ENCODE results near the gene FAM3A. TPM values are rescaled to one million over a fixed set of nuclear protein-coding genes. Genes with fewer than 3 reads are reported as not detected.
"Not testable (repeated sequence)": the region's sequence is repeated elsewhere in the genome, so short reads cannot be mapped to it uniquely, and the experiment has no call there.

FAM3A gene
- total RNA-seq, 1 experiment from 2014 or later: 15.6 TPM

- no peak for TF ChIP-seq RAD21 (IDR thresholded peaks at IDR 0.05; ENCODE audit: low read depth)
- TF ChIP-seq ZFX (IDR thresholded peaks at IDR 0.05): no peak
- no peak for TF ChIP-seq ZBTB33 (IDR thresholded peaks at IDR 0.05; ENCODE audit: extremely low read depth, insufficient replicate concordance, low read length)
- no peak for TF ChIP-seq SIN3A (IDR thresholded peaks at IDR 0.05; ENCODE audit: low read depth)
- no peak for TF ChIP-seq YY1 (IDR thresholded peaks at IDR 0.05; ENCODE audit: extremely low read depth, insufficient replicate concordance, low read depth, low read length)
- TF ChIP-seq MAX (IDR thresholded peaks at IDR 0.05): no peak
- TF ChIP-seq JUND (IDR thresholded peaks at IDR 0.05): no peak
- no peak for TF ChIP-seq ELF1 (IDR thresholded peaks at IDR 0.05; ENCODE audit: borderline replicate concordance, low read depth)
- no peak for TF ChIP-seq REST (IDR thresholded peaks at IDR 0.05; ENCODE audit: low read depth)
- no peak for TF ChIP-seq CTCF (IDR thresholded peaks at IDR 0.05 in 2 of 3, conservative IDR thresholded peaks at IDR 0.05 in 1 of 3; ENCODE audit: borderline replicate concordance in 1 of 3, insufficient read depth in 1 of 3, low read depth in 2 of 3, low read length in 2 of 3)
- no peak for TF ChIP-seq SRF (IDR thresholded peaks at IDR 0.05; ENCODE audit: low read depth)
- no peak for TF ChIP-seq EGR1 (IDR thresholded peaks at IDR 0.05; ENCODE audit: low read depth)
- TF ChIP-seq TCF7L2 (IDR thresholded peaks at IDR 0.05; ENCODE audit: borderline replicate concordance, extremely low read depth, insufficient read depth, insufficient read length): no peak
- TF ChIP-seq ZNF274 (IDR thresholded peaks at IDR 0.05; ENCODE audit: low read depth, low read length): no peak
- Histone ChIP-seq H3K4me1 (ENCODE audit: control insufficient read depth in 1 of 2, insufficient read depth in 2 of 2, low read length in 2 of 2) (peaks cover 0 to 5% of the 10 kb centered on the region in 2 experiments; a peak in 1 of 4 replicates), H3K9me2 (ENCODE audit: insufficient read depth) (no peaks in the 10 kb centered on the region), H3K9me3 (ENCODE audit: control insufficient read depth in 1 of 2, insufficient read depth in 1 of 2, low read depth in 1 of 2, low read length in 2 of 2) (no peaks in the 10 kb centered on the region), H3K27me3 (ENCODE audit: insufficient read depth, low read length) (no peaks in the 10 kb centered on the region), H4K20me1 (ENCODE audit: insufficient read depth) (no peaks in the 10 kb centered on the region), H3K4me2 (ENCODE audit: low read length) (no peak overlapping the region), H2AFZ (ENCODE audit: low read depth, low read length, poor library complexity, severe bottlenecking) (no peak overlapping the region), H3K9ac (ENCODE audit: low read length) (no peak overlapping the region), H3K36me3 (ENCODE audit: control insufficient read depth in 1 of 2, insufficient read depth in 2 of 2, low read length in 2 of 2) (no peaks in the 10 kb centered on the region), H3K79me2 (ENCODE audit: insufficient read depth, low read length) (no peaks in the 10 kb centered on the region), H3K27ac (ENCODE audit: low read depth, low read length) (no peak overlapping the region), H3K4me3 (replicated peaks in 1 of 2; ENCODE audit: low read depth in 1 of 2, low read length in 2 of 2) (no peak overlapping the region)
- POLR2A ChIA-PET: no interaction called here
- intact Hi-C loops (cut with micrococcal nuclease): no loop called here
- no TSS peak for BruUV-seq (replicated peaks)
- RAD21 ChIA-PET (ENCODE audit: low non-redundant PET in 1 of 2, low total read pairs in 2 of 2, uncharacterized antibody in 2 of 2, unreplicated experiment in 2 of 2): no interaction called here
- no peak for DNase-seq (ENCODE audit: low read depth, low spot score)
- no peak for ATAC-seq
- CTCF ChIA-PET: no interaction called here
Measured at GRCh38 chrX:154502098-154502497, 13.9 kb downstream of the FAM3A start.

- H3K27me3 ChIP-seq (ENCODE audit: insufficient read depth, low read length); H3K36me3 ChIP-seq (ENCODE audit: control insufficient read depth in 1 of 2, insufficient read depth in 2 of 2, low read length in 2 of 2); H3K4me2 ChIP-seq (ENCODE audit: low read length); BruUV-seq (replicated peaks); H3K9me3 ChIP-seq (ENCODE audit: control insufficient read depth in 1 of 2, insufficient read depth in 1 of 2, low read depth in 1 of 2, low read length in 2 of 2); H3K9me2 ChIP-seq (ENCODE audit: insufficient read depth); H3K79me2 ChIP-seq (ENCODE audit: insufficient read depth, low read length); H3K9ac ChIP-seq (ENCODE audit: low read length); H3K4me1 ChIP-seq (ENCODE audit: control insufficient read depth in 1 of 2, insufficient read depth in 2 of 2, low read length in 2 of 2); H3K4me3 ChIP-seq (replicated peaks in 1 of 2; ENCODE audit: low read depth in 1 of 2, low read length in 2 of 2); ATAC-seq; CTCF ChIA-PET; DNase-seq (ENCODE audit: low read depth, low spot score); H2AFZ ChIP-seq (ENCODE audit: low read depth, low read length, poor library complexity, severe bottlenecking); intact Hi-C loops (cut with micrococcal nuclease); POLR2A ChIA-PET; H3K27ac ChIP-seq (ENCODE audit: low read depth, low read length); RAD21 ChIA-PET (ENCODE audit: low non-redundant PET in 1 of 2, low total read pairs in 2 of 2, uncharacterized antibody in 2 of 2, unreplicated experiment in 2 of 2); H4K20me1 ChIP-seq (ENCODE audit: insufficient read depth): not testable (repeated sequence)
Measured at GRCh38 chrX:154501423-154501822, 14.6 kb downstream of the FAM3A start.
